Endodermal cell (in vitro differentiated cells): ENCODE data around the gene AHDC1. TPM values are rescaled to one million over a fixed set of nuclear protein-coding genes. Genes with fewer than 3 reads are reported as not detected.

Source experiments
- DNase-seq: peaks from one replicate; pipeline ENCODE4 v3.0.0-alpha.2; 2017
- H3K27ac ChIP-seq: 2 replicates; pipeline ENCODE4 v1.5.1; 2013; ENCODE audit warnings: mild to moderate bottlenecking, low read depth, low read length, moderate library complexity
- H3K27me3 ChIP-seq: 2 replicates; pipeline ENCODE4 v1.6.1; 2013; ENCODE audit warnings: mild to moderate bottlenecking, low read length, moderate library complexity; ENCODE audit not compliant: insufficient read depth, control insufficient read depth, poor library complexity, severe bottlenecking
- H3K36me3 ChIP-seq: 2 replicates; pipeline ENCODE4 v1.7.0; 2013; ENCODE audit warnings: mild to moderate bottlenecking, low read length, moderate library complexity; ENCODE audit not compliant: control insufficient read depth, insufficient read depth
- H3K4me1 ChIP-seq: one replicate; pipeline ENCODE4 v1.7.0; 2013; ENCODE audit warnings: low read length; ENCODE audit not compliant: control insufficient read depth, insufficient read depth
- H3K4me3 ChIP-seq: 2 replicates; pipeline ENCODE4 v1.5.1; 2013; ENCODE audit warnings: mild to moderate bottlenecking, low read length, moderate library complexity
- H3K9ac ChIP-seq: 2 replicates; pipeline ENCODE4 v1.6.1; 2013; ENCODE audit warnings: mild to moderate bottlenecking, low read length, moderate library complexity; ENCODE audit not compliant: poor library complexity, severe bottlenecking; ENCODE audit errors: extremely low read depth
- H3K9me3 ChIP-seq: 2 replicates; pipeline ENCODE4 v1.6.1; 2013; ENCODE audit warnings: mild to moderate bottlenecking, low read length, moderate library complexity; ENCODE audit not compliant: control insufficient read depth
- H3K27ac Mint-ChIP-seq: 2 replicates; pipeline ENCODE4 v1.8.0; 2020; ENCODE audit warnings: mixed read lengths
- H3K27me3 Mint-ChIP-seq: 2 replicates; pipeline ENCODE4 v1.8.0; 2021; ENCODE audit warnings: mild to moderate bottlenecking, mixed read lengths; ENCODE audit not compliant: insufficient read depth
- H3K36me3 Mint-ChIP-seq: 2 replicates; pipeline ENCODE4 v1.8.0; 2020; ENCODE audit warnings: low read depth, mixed read lengths
- H3K4me1 Mint-ChIP-seq: 2 replicates; pipeline ENCODE4 v1.8.0; 2020; ENCODE audit warnings: mixed read lengths
- H3K4me3 Mint-ChIP-seq: 2 replicates; pipeline ENCODE4 v1.8.0; 2020; ENCODE audit warnings: mild to moderate bottlenecking, moderate library complexity, mixed read lengths
- H3K9me3 Mint-ChIP-seq: 2 replicates; pipeline ENCODE4 v1.8.0; 2020; ENCODE audit warnings: mild to moderate bottlenecking, mixed read lengths
- CTCF ChIP-seq: fragments of 200-600 bp; sonication (generic); conservative IDR thresholded peaks from 2 replicates; pipeline ENCODE4 v1.5.0; 2021; ENCODE audit warnings: antibody characterized with exemption, mild to moderate bottlenecking
- whole genome bisulfite sequencing, 2 experiments: methylation state at CpG; one replicate each; pipeline versions ENCODE4 v1.1.5 to v1.1.7; 2013; ENCODE audit warnings: missing lambda C conversion rate in 2 of 2, mixed read lengths in 1 of 2; ENCODE audit not compliant: insufficient coverage in 1 of 2, insufficient read length in 1 of 2; 5-methylcytosine and 5-hydroxymethylcytosine counted together
- total RNA-seq, 2 donors: library from RNA; stranded (reverse); fragmentation: NEBNext Ultra II Directional in 1 of 2; extraction: Animal tissue kit (Norgen Biotek cat#: 25700) in 1 of 2; gene quantifications; 2 replicates in 1 of 2; 3 replicates in 1 of 2; pipeline ENCODE4 v1.2.1, GENCODE V29; 2021

Gene AHDC1
- total RNA-seq, 2 donors from 2014 or later = 39.3 to 41.2 TPM

- no peaks in the 10 kb centered on the region for H3K9me3 Mint-ChIP-seq
- H3K9me3 ChIP-seq = no peaks in the 10 kb centered on the region
- peaks cover 3% of the 10 kb centered on the region for H3K27me3 Mint-ChIP-seq
- no peak for TF ChIP-seq CTCF
- WGBS, 2 experiments = 88 to 91% methylated on average over 6 to 11 of the region's 11 CpGs
- H3K27me3 ChIP-seq = no peaks in the 10 kb centered on the region
- no peak overlapping the region for H3K4me3 ChIP-seq
- H3K36me3 Mint-ChIP-seq = no peaks in the 10 kb centered on the region
- H3K27ac Mint-ChIP-seq = no peak overlapping the region
- no peak overlapping the region for H3K27ac ChIP-seq
- H3K4me1 ChIP-seq = no peaks in the 10 kb centered on the region
- no peaks in the 10 kb centered on the region for H3K36me3 ChIP-seq
- no peak for DNase-seq
- no peaks in the 10 kb centered on the region for H3K4me1 Mint-ChIP-seq
- H3K9ac ChIP-seq = no peak overlapping the region
- no peak overlapping the region for H3K4me3 Mint-ChIP-seq
These were observed 22.3 kb upstream of the AHDC1 start for GRCh38 chr1:27626031-27626935.

DNA sequence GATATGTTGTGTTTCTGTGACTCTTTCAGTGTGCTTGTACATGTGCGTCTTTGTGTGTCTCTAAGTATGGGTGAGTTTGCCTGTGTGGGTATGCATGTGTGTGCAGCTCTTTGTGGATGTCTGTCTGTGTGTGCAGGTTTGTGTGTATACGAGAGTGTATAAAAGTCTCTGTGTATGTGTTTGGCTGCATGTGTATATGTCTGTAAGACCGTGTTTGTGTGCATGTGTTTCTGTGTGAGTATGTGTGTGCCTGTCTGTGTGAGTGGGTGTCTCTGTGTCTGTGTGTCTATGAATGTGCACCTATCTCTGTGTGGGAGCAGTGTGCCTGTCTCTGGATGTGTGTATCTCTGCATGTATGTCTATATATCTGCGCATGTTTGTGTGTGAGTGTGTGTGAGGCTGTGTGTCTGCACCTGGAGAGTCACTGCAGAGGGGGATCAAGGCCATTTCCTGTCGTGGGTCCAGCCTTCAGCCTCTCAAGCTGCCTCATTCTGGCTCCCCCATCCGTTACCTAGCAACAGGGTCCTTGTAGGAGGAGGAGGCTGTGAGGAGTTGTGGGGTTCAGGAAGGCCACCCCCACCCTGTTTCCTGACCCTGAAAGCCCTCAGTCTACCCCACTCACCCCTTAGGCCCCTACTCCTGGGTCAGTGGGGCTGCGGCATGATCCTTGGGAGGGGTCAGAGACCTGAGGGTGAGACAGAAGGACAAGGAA lies 20.7 kb upstream of the AHDC1 start:
- no peak for TF ChIP-seq CTCF
- Mint-ChIP-seq H3K4me1 (no peaks in the 10 kb centered on the region), H3K27ac (no peak overlapping the region), H3K27me3 (no peaks in the 10 kb centered on the region), H3K9me3 (no peaks in the 10 kb centered on the region), H3K36me3 (no peaks in the 10 kb centered on the region), H3K4me3 (no peak overlapping the region)
- Histone ChIP-seq H3K27me3 (no peaks in the 10 kb centered on the region), H3K27ac (no peak overlapping the region), H3K9me3 (no peaks in the 10 kb centered on the region), H3K4me1 (no peaks in the 10 kb centered on the region), H3K4me3 (no peak overlapping the region), H3K9ac (no peak overlapping the region), H3K36me3 (no peaks in the 10 kb centered on the region)
- DNase-seq = peak; percentile 51
- WGBS, 2 experiments = 65 to 100% methylated on average over 1 to 6 of the region's 7 CpGs

- H3K36me3 Mint-ChIP-seq = no peaks in the 10 kb centered on the region
- H3K4me3 Mint-ChIP-seq = no peak overlapping the region
- 89% methylated on average over 5 to 13 of the region's 13 CpGs for whole genome bisulfite sequencing, 2 experiments
These were observed 19.6 kb upstream of the AHDC1 start for GRCh38 chr1:27623327-27624212.

More at GRCh38 chr1:27623327-27624212, 19.6 kb upstream of the AHDC1 start:
- DNase-seq = no peak
- TF ChIP-seq CTCF = no peak
- Mint-ChIP-seq H3K9me3 (no peaks in the 10 kb centered on the region), H3K27ac (no peak overlapping the region), H3K27me3 (peaks cover 3% of the 10 kb centered on the region), H3K4me1 (peaks cover 4% of the 10 kb centered on the region)
- Histone ChIP-seq H3K9me3 (no peaks in the 10 kb centered on the region), H3K4me1 (no peaks in the 10 kb centered on the region), H3K27ac (no peak overlapping the region), H3K36me3 (no peaks in the 10 kb centered on the region), H3K27me3 (no peaks in the 10 kb centered on the region), H3K4me3 (no peak overlapping the region), H3K9ac (no peak overlapping the region)
